Measurements from ENCODE around the gene USE1. TPM values are rescaled to one million over a fixed set of nuclear protein-coding genes. Genes with fewer than 3 reads are reported as not detected.

Gene USE1
- total RNA-seq, 3 donors from 2014 or later = 15.5 to 29.0 (median 27.5) TPM

DNA sequence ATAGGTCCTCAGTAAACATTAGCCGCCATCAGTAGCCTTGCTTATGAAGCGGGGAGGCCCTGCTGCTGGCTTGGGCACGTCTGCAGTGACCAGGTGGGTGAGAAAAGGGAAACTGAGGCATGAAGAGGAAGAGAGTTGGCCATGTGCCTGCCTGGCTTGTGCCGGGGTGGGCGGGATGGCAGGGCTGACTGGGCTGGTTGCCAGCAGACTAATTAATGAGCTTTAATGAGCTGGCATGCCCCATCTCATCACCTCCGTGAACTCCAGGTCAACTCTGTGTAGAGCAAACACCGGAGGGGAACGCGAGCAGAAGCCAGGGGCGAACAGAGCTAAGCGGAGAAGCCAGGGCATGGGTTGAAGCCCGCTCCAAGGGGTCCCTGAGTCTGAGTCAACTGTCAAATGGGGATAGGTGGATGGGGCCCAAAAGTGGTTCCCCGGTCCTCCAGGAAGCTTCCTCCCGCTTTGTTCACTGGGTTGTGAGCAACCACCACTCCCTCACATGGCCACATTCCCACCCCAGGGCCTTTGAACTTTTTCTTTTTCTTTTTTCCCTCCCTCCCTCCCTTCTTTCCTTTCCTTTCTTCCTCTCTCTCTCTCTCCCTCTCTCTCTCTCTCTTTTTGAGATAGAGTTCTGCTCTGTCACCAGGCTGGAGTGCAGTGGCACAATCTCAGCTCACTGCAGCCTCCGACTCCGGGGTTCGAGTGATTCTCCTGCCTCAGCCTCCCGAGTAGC, 21.8 kb downstream of the USE1 start:
- no peak for DNase-seq (ENCODE audit: low spot score in 2 of 2)
- H3K36me3 ChIP-seq = no peaks in the 10 kb centered on the region
- TF ChIP-seq POLR2AphosphoS5 (IDR thresholded peaks at IDR 0.05) (no peak), POLR2A (IDR thresholded peaks at IDR 0.05) (no peak)
- TF ChIP-seq, protein P1, sequence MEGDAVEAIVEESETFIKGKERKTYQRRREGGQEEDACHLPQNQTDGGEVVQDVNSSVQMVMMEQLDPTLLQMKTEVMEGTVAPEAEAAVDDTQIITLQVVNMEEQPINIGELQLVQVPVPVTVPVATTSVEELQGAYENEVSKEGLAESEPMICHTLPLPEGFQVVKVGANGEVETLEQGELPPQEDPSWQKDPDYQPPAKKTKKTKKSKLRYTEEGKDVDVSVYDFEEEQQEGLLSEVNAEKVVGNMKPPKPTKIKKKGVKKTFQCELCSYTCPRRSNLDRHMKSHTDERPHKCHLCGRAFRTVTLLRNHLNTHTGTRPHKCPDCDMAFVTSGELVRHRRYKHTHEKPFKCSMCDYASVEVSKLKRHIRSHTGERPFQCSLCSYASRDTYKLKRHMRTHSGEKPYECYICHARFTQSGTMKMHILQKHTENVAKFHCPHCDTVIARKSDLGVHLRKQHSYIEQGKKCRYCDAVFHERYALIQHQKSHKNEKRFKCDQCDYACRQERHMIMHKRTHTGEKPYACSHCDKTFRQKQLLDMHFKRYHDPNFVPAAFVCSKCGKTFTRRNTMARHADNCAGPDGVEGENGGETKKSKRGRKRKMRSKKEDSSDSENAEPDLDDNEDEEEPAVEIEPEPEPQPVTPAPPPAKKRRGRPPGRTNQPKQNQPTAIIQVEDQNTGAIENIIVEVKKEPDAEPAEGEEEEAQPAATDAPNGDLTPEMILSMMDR (IDR thresholded peaks at IDR 0.05) = no peak
- peak overlapping the region; percentile 50 to 83 for H3K27ac ChIP-seq
- no peak overlapping the region for H3K4me3 ChIP-seq
- no peaks in the 10 kb centered on the region for H3K9me3 ChIP-seq
- no peaks in the 10 kb centered on the region for H3K27me3 ChIP-seq
- intact Hi-C loops (cut with DNase I; ENCODE audit: low total_unique reads) = no loop called here
- H3K4me1 ChIP-seq = peaks cover 0 to 7% of the 10 kb centered on the region in 2 donors

- H3K27me3 ChIP-seq = no peaks in the 10 kb centered on the region
- no peak for DNase-seq (ENCODE audit: low spot score in 2 of 2)
- no peaks in the 10 kb centered on the region for H3K9me3 ChIP-seq
- TF ChIP-seq, protein P1 (IDR thresholded peaks at IDR 0.05) = no peak
- TF ChIP-seq POLR2AphosphoS5 (IDR thresholded peaks at IDR 0.05) (no peak), POLR2A (IDR thresholded peaks at IDR 0.05) (no peak)
- no peak overlapping the region for H3K27ac ChIP-seq
- peaks cover 0 to 7% of the 10 kb centered on the region in 2 donors for H3K4me1 ChIP-seq
- intact Hi-C loops (cut with DNase I; ENCODE audit: low total_unique reads) = no loop called here
- no peak overlapping the region for H3K4me3 ChIP-seq
- H3K36me3 ChIP-seq = no peaks in the 10 kb centered on the region
Observed at GRCh38 chr19:17237747-17238706, 22.9 kb downstream of the USE1 start.

DNA sequence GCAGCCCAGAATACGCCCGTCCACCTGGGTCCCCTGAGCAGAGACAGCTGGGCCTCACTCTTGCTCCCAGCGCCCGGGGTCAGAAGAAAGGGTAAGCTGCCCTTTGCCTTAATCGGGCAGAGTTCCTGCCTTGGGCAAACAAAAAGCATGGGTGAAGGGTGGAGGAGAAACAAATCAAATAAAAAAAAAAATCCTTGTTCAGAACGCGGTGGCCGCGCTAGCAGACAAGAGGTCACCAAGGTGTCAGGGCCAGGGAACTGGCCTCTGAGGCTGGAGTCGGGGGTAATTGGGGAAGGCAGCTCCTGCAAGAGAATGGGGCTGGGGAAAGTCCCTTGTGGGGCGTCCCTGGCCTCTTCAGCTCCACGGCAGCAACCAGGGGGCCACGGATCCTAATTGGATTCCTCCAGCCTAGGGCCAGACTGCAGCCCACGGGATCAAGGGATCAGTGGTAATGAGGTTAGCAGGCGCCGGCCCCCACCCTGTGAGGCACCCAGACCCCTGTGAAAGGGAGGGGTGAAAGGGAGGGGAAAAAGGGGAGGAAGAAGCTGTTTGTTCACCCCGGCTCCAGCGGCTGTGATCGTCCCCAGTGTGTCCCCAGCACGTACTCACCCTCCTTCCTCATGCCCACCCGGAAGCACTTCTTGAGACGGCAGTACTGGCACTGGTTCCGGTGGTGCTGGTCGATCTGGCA, 25.1 kb downstream of the USE1 start:
- H3K27me3 ChIP-seq = no peaks in the 10 kb centered on the region
- TF ChIP-seq POLR2A (IDR thresholded peaks at IDR 0.05) = no peak
- TF ChIP-seq, protein P1 (IDR thresholded peaks at IDR 0.05) = no peak
- no peak for TF ChIP-seq POLR2AphosphoS5 (IDR thresholded peaks at IDR 0.05)
- no peaks in the 10 kb centered on the region for H3K9me3 ChIP-seq
- peak overlapping the region; percentile 22 to 75 for H3K27ac ChIP-seq
- no peak overlapping the region for H3K4me3 ChIP-seq
- intact Hi-C loops (cut with DNase I; ENCODE audit: low total_unique reads) = no loop called here
- H3K4me1 ChIP-seq = peaks cover 0 to 2% of the 10 kb centered on the region in 2 donors
- no peaks in the 10 kb centered on the region for H3K36me3 ChIP-seq
- no peak for DNase-seq (ENCODE audit: low spot score in 2 of 2)

- H3K36me3 ChIP-seq = no peaks in the 10 kb centered on the region
- no peaks in the 10 kb centered on the region for H3K4me1 ChIP-seq
- no peak for DNase-seq (ENCODE audit: low spot score in 2 of 2)
- H3K4me3 ChIP-seq = no peak overlapping the region
- H3K9me3 ChIP-seq = no peaks in the 10 kb centered on the region
- H3K27me3 ChIP-seq = no peaks in the 10 kb centered on the region
- peak overlapping the region; percentile 62 to 75 for H3K27ac ChIP-seq
- TF ChIP-seq, protein P1 (IDR thresholded peaks at IDR 0.05) = no peak
- TF ChIP-seq POLR2A (IDR thresholded peaks at IDR 0.05) (no peak), POLR2AphosphoS5 (IDR thresholded peaks at IDR 0.05) (no peak)
- intact Hi-C loops (cut with DNase I; ENCODE audit: low total_unique reads) = no loop called here
Observed at GRCh38 chr19:17240826-17241399, 25.8 kb downstream of the USE1 start.

All from breast epithelium (tissue), 4 donors.